Central memory CD8-positive, alpha-beta T cell (primary cell): Measurements from ENCODE around the gene PSMG4.
"Not testable (repeated sequence)": the region's sequence is repeated elsewhere in the genome, so short reads cannot be mapped to it uniquely, and the experiment has no call there.

Experiments used
- ATAC-seq: fragments of 150-1000 bp; cut with Tn5 transposase; replicated peaks from 2 replicates; pipeline ENCODE4 v1.10.0; 2022; ENCODE audit warnings: mild to moderate bottlenecking, moderate FRiP score, moderate number of reproducible peaks; ENCODE audit not compliant: poor library complexity, severe bottlenecking; ENCODE audit errors: extremely low read depth
- DNase-seq, 2 donors: peaks; one replicate each; pipeline ENCODE4 v3.0.0; 2021; ENCODE audit warnings: low spot score in 2 of 2
- H3K27ac Mint-ChIP-seq: one replicate; pipeline ENCODE4 v1.8.0; 2022; ENCODE audit warnings: low read depth, mild to moderate bottlenecking, moderate library complexity, mixed read lengths
- H3K27me3 Mint-ChIP-seq: one replicate; pipeline ENCODE4 v1.8.0; 2022; ENCODE audit warnings: mixed read lengths
- H3K36me3 Mint-ChIP-seq: one replicate; pipeline ENCODE4 v1.8.0; 2022; ENCODE audit warnings: mild to moderate bottlenecking, moderate library complexity, mixed read lengths; ENCODE audit not compliant: insufficient read depth
- H3K4me1 Mint-ChIP-seq: one replicate; pipeline ENCODE4 v1.8.0; 2022; ENCODE audit warnings: mixed read lengths
- H3K4me3 Mint-ChIP-seq: one replicate; pipeline ENCODE4 v1.8.0; 2022; ENCODE audit warnings: mild to moderate bottlenecking, moderate library complexity, mixed read lengths
- H3K9me3 Mint-ChIP-seq: one replicate; pipeline ENCODE4 v1.8.0; 2022; ENCODE audit warnings: mixed read lengths

PSMG4 gene

DNA sequence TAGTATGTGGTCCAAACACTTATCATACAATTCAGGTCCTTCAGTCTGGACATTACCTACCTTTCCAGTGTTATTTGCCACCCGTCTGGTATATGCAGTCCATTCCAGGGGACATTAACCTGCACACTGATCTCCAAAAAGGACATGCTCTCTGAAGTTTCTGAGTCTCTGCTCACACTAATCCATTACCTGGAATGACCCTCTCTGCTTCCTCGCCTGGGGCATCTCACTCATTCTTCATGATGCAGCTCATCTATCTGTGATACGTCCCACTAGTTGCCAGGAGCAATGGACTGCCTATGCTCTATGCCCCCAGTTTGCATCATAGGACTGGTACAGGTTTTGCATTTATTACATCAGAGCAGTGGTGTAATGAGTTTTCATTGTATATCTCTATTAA, 25.4 kb upstream of the PSMG4 start:
- peaks cover 6% of the 10 kb centered on the region for H3K36me3 Mint-ChIP-seq
- no peak overlapping the region for H3K27ac Mint-ChIP-seq
- ATAC-seq (no peak), DNase-seq (no peak)
- H3K4me1 Mint-ChIP-seq = peaks cover 39% of the 10 kb centered on the region
- H3K9me3 Mint-ChIP-seq = no peaks in the 10 kb centered on the region
- peaks cover 100% of the 10 kb centered on the region for H3K27me3 Mint-ChIP-seq
- H3K4me3 Mint-ChIP-seq = no peak overlapping the region

DNA sequence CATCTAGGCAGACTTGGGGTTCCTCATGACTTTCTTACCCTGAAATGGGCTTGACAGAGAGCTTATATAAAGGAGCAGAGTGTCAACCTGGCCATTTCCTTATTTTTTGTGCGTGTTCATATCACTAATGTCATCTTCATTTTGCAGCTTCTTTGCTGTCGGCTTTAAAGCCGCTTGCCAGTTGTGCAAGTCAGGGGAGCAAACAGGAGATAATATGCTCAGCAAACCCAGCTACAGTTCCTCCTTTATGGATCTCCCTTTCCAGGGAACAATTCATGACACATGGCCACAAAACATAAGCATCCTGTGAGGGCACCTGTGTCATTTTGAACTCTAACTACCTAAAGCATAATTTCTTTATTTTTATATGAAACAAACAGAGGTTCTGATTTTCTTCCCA, 24.8 kb upstream of the PSMG4 start:
- no peaks in the 10 kb centered on the region for H3K9me3 Mint-ChIP-seq
- H3K27ac Mint-ChIP-seq = no peak overlapping the region
- DNase-seq (no peak), ATAC-seq (no peak)
- peaks cover 2% of the 10 kb centered on the region for H3K36me3 Mint-ChIP-seq
- peaks cover 34% of the 10 kb centered on the region for H3K4me1 Mint-ChIP-seq
- H3K4me3 Mint-ChIP-seq = no peak overlapping the region
- H3K27me3 Mint-ChIP-seq = peaks cover 100% of the 10 kb centered on the region

DNA sequence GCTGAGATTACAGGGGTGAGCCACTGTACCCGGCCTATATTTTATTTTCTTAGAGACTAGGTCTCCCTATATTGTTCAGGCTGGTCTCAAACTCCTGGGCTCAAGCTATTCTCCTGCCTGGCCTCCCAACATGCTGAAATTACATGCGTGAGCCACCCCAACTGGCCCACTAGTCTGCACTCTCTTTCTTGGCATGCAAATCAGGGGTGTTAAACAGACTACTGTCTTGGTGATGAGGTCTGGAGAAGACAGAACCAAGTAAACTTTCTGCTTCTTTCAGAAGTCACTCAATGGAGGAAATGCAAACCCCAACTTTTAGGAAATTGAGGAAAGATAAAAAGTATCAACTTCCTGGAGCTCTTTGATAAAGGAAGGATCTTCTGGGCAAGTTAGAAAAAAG, 23.3 kb upstream of the PSMG4 start:
- Mint-ChIP-seq H3K27ac (no peak overlapping the region), H3K27me3 (peaks cover 100% of the 10 kb centered on the region), H3K4me1 (peaks cover 20% of the 10 kb centered on the region), H3K4me3 (no peak overlapping the region), H3K9me3 (no peaks in the 10 kb centered on the region), H3K36me3 (no peaks in the 10 kb centered on the region)
- ATAC-seq (no peak), DNase-seq (no peak)

DNA sequence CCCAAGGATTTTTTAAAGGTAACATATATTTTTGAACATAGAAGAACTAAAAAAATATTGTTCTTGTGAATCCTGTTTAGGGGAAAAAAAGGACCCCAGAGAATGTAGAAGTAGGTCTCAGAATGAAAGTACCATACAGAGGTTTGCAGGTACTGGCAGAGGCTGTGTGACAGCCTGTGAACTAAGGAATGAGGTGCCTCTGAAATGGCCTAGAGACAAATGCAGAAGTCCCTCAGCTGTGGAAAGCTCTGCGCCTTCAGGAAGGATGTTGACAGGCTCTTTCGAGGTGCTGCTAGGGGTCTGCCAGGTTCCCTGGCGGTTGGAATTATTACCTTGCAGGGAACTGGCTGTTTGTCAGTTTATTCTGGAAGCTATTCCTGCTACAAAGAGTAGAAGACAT, 22.7 kb upstream of the PSMG4 start:
- Mint-ChIP-seq H3K27me3 (peaks cover 99% of the 10 kb centered on the region), H3K4me1 (peaks cover 15% of the 10 kb centered on the region), H3K4me3 (no peak overlapping the region), H3K36me3 (no peaks in the 10 kb centered on the region), H3K27ac (no peak overlapping the region), H3K9me3 (no peaks in the 10 kb centered on the region)
- ATAC-seq = no peak
- DNase-seq = no peak

GRCh38 chr6:3237761-3238662, 20.7 kb upstream of the PSMG4 start:
- DNase-seq (no peak), ATAC-seq (no peak)
- no peak overlapping the region for H3K4me3 Mint-ChIP-seq

DNA sequence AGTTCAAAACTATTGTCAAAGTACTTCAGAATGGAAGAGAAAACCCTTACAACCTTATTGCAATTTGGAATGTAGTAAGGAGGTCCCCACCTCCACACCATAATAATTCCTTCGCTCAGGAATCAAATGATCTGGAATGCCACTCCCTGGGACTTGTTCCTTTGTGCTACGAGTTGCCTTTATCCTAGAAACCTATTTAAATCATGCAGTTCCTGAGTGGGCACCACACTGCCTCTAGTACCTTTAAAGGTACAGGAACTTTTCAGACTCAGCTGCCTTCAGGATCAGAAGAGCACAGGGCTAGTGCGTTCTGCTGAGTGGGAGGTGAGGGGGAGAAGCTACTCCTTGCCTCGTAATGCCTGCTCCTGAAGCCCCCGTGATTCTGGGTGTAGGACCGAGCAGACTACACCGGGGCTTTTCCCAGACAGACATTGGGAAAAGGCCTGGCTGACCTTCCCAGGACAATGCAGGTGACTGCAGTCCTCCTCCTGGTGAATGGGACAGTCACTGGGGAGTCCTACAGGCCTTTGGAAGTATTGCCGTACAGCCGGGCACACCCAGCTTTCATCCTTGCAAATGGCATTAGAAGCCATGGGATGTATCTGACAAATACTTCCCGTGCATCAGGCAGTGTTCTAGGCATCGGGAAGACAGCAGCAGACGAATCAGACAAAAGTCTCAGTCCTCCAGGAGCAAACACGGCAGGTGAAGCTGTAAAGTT, 19.5 kb upstream of the PSMG4 start:
- Mint-ChIP-seq H3K27ac (no peak overlapping the region), H3K4me1 (no peaks in the 10 kb centered on the region), H3K4me3 (no peak overlapping the region), H3K27me3 (peaks cover 96% of the 10 kb centered on the region), H3K9me3 (no peaks in the 10 kb centered on the region), H3K36me3 (no peaks in the 10 kb centered on the region)
- ATAC-seq = no peak
- no peak for DNase-seq

More at GRCh38 chr6:3237761-3238662, 20.7 kb upstream of the PSMG4 start:
- Mint-ChIP-seq H3K36me3 (no peaks in the 10 kb centered on the region), H3K27ac (no peak overlapping the region), H3K27me3 (peaks cover 96% of the 10 kb centered on the region), H3K4me1 (no peaks in the 10 kb centered on the region), H3K9me3 (no peaks in the 10 kb centered on the region)

GRCh38 chr6:3240595-3240994, 18.2 kb upstream of the PSMG4 start:
- Mint-ChIP-seq H3K36me3 (no peaks in the 10 kb centered on the region), H3K27me3 (peaks cover 88% of the 10 kb centered on the region)
- no peak for DNase-seq

DNA sequence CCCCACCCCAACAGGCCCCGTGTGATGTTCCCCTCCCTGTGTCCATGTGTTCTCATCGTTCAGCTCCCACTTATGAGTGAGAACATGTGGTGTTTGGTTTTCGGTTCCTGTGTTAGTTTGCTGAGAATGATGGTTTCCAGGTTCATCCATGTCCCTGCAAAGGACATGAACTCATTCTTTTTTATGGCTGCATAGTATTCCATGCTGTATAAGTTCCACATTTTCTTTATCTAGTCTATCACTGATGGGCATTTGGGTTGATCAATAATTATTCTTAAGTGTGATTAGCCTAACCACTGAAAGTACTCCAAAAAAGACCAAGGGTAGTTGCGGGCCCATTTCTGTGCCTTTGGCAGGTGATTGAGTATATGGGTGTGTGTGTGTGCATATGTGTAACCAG, 17.0 kb upstream of the PSMG4 start:
- not testable (repeated sequence) for H3K4me1 Mint-ChIP-seq, ATAC-seq, H3K4me3 Mint-ChIP-seq, DNase-seq, H3K36me3 Mint-ChIP-seq, H3K27ac Mint-ChIP-seq, H3K9me3 Mint-ChIP-seq
- H3K27me3 Mint-ChIP-seq = peaks cover 86% of the 10 kb centered on the region

More at GRCh38 chr6:3240595-3240994, 18.2 kb upstream of the PSMG4 start:
- ATAC-seq = no peak
- no peak overlapping the region for H3K27ac Mint-ChIP-seq
- H3K4me3 Mint-ChIP-seq = no peak overlapping the region
- no peaks in the 10 kb centered on the region for H3K4me1 Mint-ChIP-seq
- H3K9me3 Mint-ChIP-seq = no peaks in the 10 kb centered on the region

GRCh38 chr6:3242768-3243167, 16.0 kb upstream of the PSMG4 start:
- H3K36me3 Mint-ChIP-seq = no peaks in the 10 kb centered on the region
- H3K27me3 Mint-ChIP-seq = peaks cover 86% of the 10 kb centered on the region
- no peaks in the 10 kb centered on the region for H3K9me3 Mint-ChIP-seq
- no peaks in the 10 kb centered on the region for H3K4me1 Mint-ChIP-seq
- ATAC-seq (no peak), DNase-seq (no peak)
- H3K27ac Mint-ChIP-seq = no peak overlapping the region
- H3K4me3 Mint-ChIP-seq = no peak overlapping the region

- Mint-ChIP-seq H3K27ac (no peak overlapping the region), H3K27me3 (peaks cover 83% of the 10 kb centered on the region), H3K36me3 (no peaks in the 10 kb centered on the region), H3K4me1 (no peaks in the 10 kb centered on the region), H3K9me3 (no peaks in the 10 kb centered on the region), H3K4me3 (no peak overlapping the region)
- DNase-seq = no peak
- no peak for ATAC-seq
These were observed 14.5 kb upstream of the PSMG4 start for GRCh38 chr6:3244003-3244831.

GRCh38 chr6:3244832-3245161, 13.9 kb upstream of the PSMG4 start:
- H3K27me3 Mint-ChIP-seq = peaks cover 83% of the 10 kb centered on the region

DNA sequence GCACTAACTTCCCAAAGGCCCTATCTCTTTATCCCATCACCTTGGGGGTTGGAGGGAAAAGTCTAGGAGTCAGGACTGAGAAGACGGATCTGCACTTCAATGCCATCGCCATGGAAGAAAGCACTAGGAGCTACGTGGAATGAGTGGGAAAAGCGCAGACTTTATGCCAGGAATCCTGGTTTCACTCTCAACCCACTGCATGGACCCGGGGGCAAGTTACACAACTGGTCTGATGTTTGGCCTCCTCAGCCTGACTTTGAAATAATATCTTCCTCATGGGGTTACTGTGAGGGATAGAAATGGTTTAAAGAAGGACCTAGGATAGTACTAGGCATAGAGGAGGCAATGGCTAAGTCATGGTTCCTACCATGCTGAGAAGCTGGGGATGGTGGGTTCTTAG, 13.5 kb upstream of the PSMG4 start:
- Mint-ChIP-seq H3K27ac (no peak overlapping the region), H3K27me3 (peaks cover 83% of the 10 kb centered on the region)

More at GRCh38 chr6:3244832-3245161, 13.9 kb upstream of the PSMG4 start:
- H3K9me3 Mint-ChIP-seq, H3K4me3 Mint-ChIP-seq, ATAC-seq, H3K27ac Mint-ChIP-seq, DNase-seq, H3K4me1 Mint-ChIP-seq, H3K36me3 Mint-ChIP-seq: not testable (repeated sequence)

More for the DNA sequence above, 13.5 kb upstream of the PSMG4 start:
- Mint-ChIP-seq H3K36me3 (no peaks in the 10 kb centered on the region), H3K4me1 (no peaks in the 10 kb centered on the region), H3K4me3 (no peak overlapping the region), H3K9me3 (no peaks in the 10 kb centered on the region)
- ATAC-seq (no peak), DNase-seq (no peak)
